ENCODE data around the gene CCDC80. TPM values are rescaled to one million over a fixed set of nuclear protein-coding genes. Genes with fewer than 3 reads are reported as not detected.

CCDC80 gene
- total RNA-seq, 1 experiment from 2014 or later, result 26.2 TPM

GRCh38 chr3:112637700-112638099, 3.2 kb downstream of the CCDC80 start:
- POLR2A ChIA-PET, result no interaction called here
- CTCF ChIA-PET, result no interaction called here
- Mint-ChIP-seq H3K27me3 (ENCODE audit: insufficient read depth, unreplicated experiment) (no peaks in the 10 kb centered on the region), H3K36me3 (ENCODE audit: insufficient read depth, unreplicated experiment) (no peaks in the 10 kb centered on the region), H3K9me3 (ENCODE audit: unreplicated experiment) (peaks cover 9% of the 10 kb centered on the region), H3K4me3 (ENCODE audit: unreplicated experiment) (no peak overlapping the region), H3K4me1 (ENCODE audit: low read depth, unreplicated experiment) (peaks cover 2% of the 10 kb centered on the region), H3K27ac (ENCODE audit: unreplicated experiment) (no peak overlapping the region)
- DNase-seq, result no peak
- no peaks in the 10 kb centered on the region for H3K36me3 ChIP-seq (ENCODE audit: control insufficient read depth, insufficient read depth, low read length)
- intact Hi-C loops (cut with micrococcal nuclease; ENCODE audit: unreplicated experiment), result no loop called here
- TF ChIP-seq CTCF (IDR thresholded peaks at IDR 0.05; ENCODE audit: insufficient read depth in 1 of 2, low read depth in 1 of 2, low read length in 1 of 2, severe bottlenecking in 1 of 2, unreplicated experiment in 1 of 2), result no peak
- peaks cover 11% of the 10 kb centered on the region; the same call in 1 of the 2 replicates for H3K4me1 ChIP-seq
- BruUV-seq (replicated peaks), result no TSS peak
- H3K4me3 ChIP-seq (ENCODE audit: low read depth, low read length), result no peak overlapping the region
- no peaks in the 10 kb centered on the region for H3K27me3 ChIP-seq (replicated peaks; ENCODE audit: control insufficient read depth, insufficient read depth, low read length)
- no peaks in the 10 kb centered on the region for H3K9me3 ChIP-seq

GRCh38 chr3:112635674-112636073, 5.3 kb downstream of the CCDC80 start:
- no TSS peak for BruUV-seq (replicated peaks)
- Mint-ChIP-seq H3K27ac (ENCODE audit: unreplicated experiment) (no peak overlapping the region), H3K36me3 (ENCODE audit: insufficient read depth, unreplicated experiment) (no peaks in the 10 kb centered on the region), H3K9me3 (ENCODE audit: unreplicated experiment) (peaks cover 9% of the 10 kb centered on the region), H3K4me1 (ENCODE audit: low read depth, unreplicated experiment) (no peaks in the 10 kb centered on the region), H3K4me3 (ENCODE audit: unreplicated experiment) (no peak overlapping the region), H3K27me3 (ENCODE audit: insufficient read depth, unreplicated experiment) (no peaks in the 10 kb centered on the region)
- no peaks in the 10 kb centered on the region for H3K36me3 ChIP-seq (ENCODE audit: control insufficient read depth, insufficient read depth, low read length)
- no peak for DNase-seq
- no peaks in the 10 kb centered on the region for H3K27me3 ChIP-seq (replicated peaks; ENCODE audit: control insufficient read depth, insufficient read depth, low read length)
- ChIA-PET CTCF (no interaction called here), POLR2A (no interaction called here)
- H3K9me3 ChIP-seq, result no peaks in the 10 kb centered on the region
- TF ChIP-seq CTCF (IDR thresholded peaks at IDR 0.05; ENCODE audit: insufficient read depth in 1 of 2, low read depth in 1 of 2, low read length in 1 of 2, severe bottlenecking in 1 of 2, unreplicated experiment in 1 of 2), result no peak
- no peaks in the 10 kb centered on the region for H3K4me1 ChIP-seq
- intact Hi-C loops (cut with micrococcal nuclease; ENCODE audit: unreplicated experiment), result no loop called here
- no peak overlapping the region for H3K4me3 ChIP-seq (ENCODE audit: low read depth, low read length)

- no peak for TF ChIP-seq CTCF (IDR thresholded peaks at IDR 0.05; ENCODE audit: insufficient read depth in 1 of 2, low read depth in 1 of 2, low read length in 1 of 2, severe bottlenecking in 1 of 2, unreplicated experiment in 1 of 2)
- no peaks in the 10 kb centered on the region for H3K4me1 ChIP-seq
- no peaks in the 10 kb centered on the region for H3K27me3 Mint-ChIP-seq (ENCODE audit: insufficient read depth, unreplicated experiment)
- no peak for DNase-seq
- no peak overlapping the region for H3K4me3 Mint-ChIP-seq (ENCODE audit: unreplicated experiment)
- no TSS peak for BruUV-seq (replicated peaks)
- CTCF ChIA-PET, result no interaction called here
- intact Hi-C loops (cut with micrococcal nuclease; ENCODE audit: unreplicated experiment), result no loop called here
- POLR2A ChIA-PET, result no interaction called here
- H3K27ac Mint-ChIP-seq (ENCODE audit: unreplicated experiment), result no peak overlapping the region
- no peaks in the 10 kb centered on the region for H3K4me1 Mint-ChIP-seq (ENCODE audit: low read depth, unreplicated experiment)
- H3K9me3 Mint-ChIP-seq (ENCODE audit: unreplicated experiment), result peaks cover 9% of the 10 kb centered on the region
- no peaks in the 10 kb centered on the region for H3K36me3 Mint-ChIP-seq (ENCODE audit: insufficient read depth, unreplicated experiment)
- no peak overlapping the region for H3K4me3 ChIP-seq (ENCODE audit: low read depth, low read length)
- no peaks in the 10 kb centered on the region for H3K9me3 ChIP-seq
- no peaks in the 10 kb centered on the region for H3K36me3 ChIP-seq (ENCODE audit: control insufficient read depth, insufficient read depth, low read length)
- H3K27me3 ChIP-seq (replicated peaks; ENCODE audit: control insufficient read depth, insufficient read depth, low read length), result no peaks in the 10 kb centered on the region
Observed at GRCh38 chr3:112634786-112635541, 6.0 kb downstream of the CCDC80 start.
